GM18505 (cell line): ENCODE measurements around the gene HBEGF.
A peak's percentile ranks its signal among the peaks of the same experiment; 100 is the strongest.

Source experiments
- ATAC-seq: cut with Tn5 transposase; IDR thresholded peaks from one replicate; pipeline ENCODE4 v1.9.1; 2021; ENCODE audit not compliant: unreplicated experiment
- POLR2A ChIP-seq: IDR thresholded peaks from 4 replicates; pipeline ENCODE4 v1.6.1; 2011; ENCODE audit warnings: borderline replicate concordance; ENCODE audit not compliant: insufficient read depth, insufficient read length; ENCODE audit errors: extremely low read depth

Gene HBEGF

DNA sequence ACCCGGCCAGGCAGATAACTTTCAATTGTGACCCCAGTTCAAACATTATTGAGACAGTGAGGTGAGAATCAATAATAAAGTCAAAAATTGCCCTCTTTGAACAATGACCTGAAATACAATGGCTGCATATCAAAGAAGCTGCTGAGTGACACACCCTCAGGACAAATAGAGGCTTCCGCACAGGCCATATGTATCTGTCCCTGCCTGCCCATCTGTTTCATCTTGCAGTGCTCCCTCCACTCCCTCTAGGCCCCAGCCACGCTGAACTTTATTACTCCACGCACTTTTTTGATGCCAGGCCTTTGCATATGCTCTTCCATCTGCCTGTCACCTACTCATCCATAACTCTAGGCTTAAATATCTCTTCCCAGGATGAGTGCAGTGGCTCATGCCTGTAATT lies 27.6 kb downstream of the HBEGF start:
- no peak for TF ChIP-seq POLR2A

DNA sequence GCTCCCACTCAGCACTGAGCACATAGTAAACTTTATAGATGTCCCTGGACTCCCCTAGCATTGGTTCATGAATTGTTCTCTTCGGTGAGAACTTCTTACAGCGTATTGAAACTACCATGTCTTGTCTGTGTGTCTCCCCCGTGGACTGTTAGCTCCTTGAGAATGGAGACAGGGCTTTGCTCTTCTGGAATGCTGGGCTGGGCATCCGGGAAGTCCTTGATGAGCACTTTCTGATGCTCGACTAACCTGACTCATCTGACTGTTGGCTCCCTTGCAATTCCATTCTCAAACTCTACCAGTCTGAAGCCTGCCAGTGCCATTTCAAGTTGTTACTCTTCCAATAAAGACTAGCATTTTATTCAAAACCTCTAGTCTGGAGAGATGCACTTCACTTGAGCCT lies 28.5 kb downstream of the HBEGF start:
- no peak for ATAC-seq
- TF ChIP-seq POLR2A, result no peak

More for the DNA sequence above, 27.6 kb downstream of the HBEGF start:
- no peak for ATAC-seq

DNA sequence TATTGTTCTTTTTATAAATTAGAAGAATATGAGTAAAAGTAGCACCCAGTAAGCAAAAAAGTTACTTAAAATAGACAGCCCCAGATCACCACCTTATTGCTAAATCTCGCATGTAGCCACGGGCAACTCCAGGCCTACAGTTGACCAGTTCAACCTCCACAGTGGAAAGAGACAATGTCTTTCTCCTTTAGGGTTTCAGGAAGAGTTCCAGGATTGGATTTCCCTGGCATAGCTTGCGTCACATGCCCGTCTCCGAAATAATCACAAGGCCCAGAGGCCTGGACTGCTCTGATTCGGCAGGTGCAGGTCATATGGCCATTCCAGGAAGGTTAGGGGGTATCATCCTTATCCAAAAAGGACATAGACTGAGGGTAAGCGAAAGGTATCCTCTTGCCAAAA lies 33.6 kb downstream of the HBEGF start:
- ATAC-seq, result no peak

DNA sequence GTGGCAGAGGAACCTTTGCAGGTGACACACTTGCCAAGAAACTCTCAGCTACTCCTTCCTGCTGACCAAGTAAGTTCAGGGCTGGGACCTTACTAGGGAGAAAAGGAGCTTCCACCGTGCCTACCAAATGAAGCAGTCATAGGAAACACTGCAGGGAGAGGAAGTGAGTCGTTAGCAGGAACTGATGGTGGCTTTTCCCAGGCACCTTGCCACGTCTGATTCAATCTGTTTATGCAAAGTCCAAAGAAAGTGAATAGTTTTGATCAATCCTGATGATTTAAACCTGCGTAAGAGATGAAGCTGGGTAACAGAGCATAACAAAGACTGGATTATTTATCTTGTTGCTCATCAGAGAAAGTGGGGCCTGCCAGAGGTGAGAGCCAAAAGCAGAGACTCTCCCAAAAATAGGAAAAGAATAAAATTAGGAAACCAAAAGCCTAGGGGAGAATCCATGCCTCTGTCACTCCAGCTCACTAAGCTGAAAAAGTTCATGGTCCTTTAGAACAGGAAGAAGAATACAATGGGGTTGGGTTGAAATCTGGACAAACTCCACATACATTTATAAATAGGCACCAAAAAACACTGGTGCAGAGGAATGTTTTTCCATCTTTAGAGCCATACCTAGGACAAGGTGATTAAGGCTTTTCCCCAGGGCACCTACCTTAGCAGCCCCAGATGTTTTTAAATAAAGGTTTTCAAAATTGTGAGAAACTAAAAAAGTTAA lies 34.2 kb downstream of the HBEGF start:
- no peak for ATAC-seq
- no peak for TF ChIP-seq POLR2A

More for the DNA sequence above, 33.6 kb downstream of the HBEGF start:
- TF ChIP-seq POLR2A, result no peak

DNA sequence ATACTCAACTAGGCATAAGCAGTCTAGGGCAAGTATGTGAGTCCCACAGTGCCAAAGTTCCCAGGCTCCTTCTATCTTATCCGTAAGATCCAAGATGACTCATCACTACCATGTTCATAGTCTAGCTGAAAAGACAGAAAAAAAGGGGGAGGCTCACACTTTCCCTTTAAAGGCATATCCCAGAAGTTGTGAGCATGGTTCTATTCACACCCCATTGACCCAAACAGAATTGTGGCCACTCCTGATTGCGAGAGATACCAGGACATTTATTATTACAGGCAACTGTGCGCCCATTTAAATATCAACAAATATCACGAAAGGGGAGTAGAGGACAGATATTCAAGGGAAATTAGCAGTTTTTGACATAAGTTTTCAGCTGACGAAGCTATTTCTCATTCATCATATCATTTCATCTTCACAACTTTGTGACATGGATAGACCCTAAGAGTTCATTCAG lies 35.4 kb downstream of the HBEGF start:
- no peak for TF ChIP-seq POLR2A
- ATAC-seq, result no peak

DNA sequence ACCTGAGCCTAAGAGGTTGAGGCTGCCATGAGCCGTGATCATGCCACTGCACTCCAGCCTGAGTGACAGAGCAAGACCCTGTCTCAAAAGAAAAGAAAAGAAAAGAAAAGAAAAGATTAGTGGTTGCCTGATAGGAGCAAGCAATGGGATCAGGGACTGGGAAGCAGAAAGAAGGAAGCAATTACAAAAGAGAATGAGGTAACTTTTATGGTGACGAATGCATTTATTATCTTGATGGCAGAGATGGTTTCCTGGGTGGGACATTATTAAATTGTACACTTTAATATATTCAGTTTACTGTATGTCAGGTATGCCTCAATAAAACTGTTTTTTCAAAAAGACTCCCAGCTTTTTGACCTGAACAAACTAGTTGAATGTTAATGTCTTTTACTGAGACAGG lies 36.0 kb downstream of the HBEGF start:
- no peak for ATAC-seq
- no peak for TF ChIP-seq POLR2A

DNA sequence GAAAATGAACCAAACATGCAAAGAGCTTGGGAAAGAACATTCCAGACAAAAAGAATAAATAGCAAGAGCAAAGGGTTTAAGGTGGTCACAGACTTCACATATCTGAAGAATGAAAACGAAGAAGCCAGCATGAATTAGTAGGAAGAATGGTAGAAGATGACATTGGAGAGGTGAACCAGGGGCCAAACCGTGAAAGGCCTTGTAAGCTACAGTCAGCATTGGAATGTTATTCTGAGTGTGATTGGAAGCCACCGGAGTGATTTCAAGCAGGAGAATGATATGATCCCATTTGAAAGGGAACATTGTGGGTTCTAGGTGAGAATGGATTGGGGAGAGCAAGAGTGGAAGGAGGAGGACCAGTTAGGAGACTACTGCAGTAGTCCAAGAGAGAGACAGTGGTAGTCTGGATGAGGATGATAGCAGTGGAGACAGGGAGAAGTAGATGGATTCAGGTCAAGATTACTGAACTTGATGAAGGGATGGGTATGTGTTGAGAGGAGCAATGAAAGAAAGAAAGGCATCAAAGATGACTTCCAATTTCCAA lies 36.6 kb downstream of the HBEGF start:
- no peak for ATAC-seq
- TF ChIP-seq POLR2A, result no peak

DNA sequence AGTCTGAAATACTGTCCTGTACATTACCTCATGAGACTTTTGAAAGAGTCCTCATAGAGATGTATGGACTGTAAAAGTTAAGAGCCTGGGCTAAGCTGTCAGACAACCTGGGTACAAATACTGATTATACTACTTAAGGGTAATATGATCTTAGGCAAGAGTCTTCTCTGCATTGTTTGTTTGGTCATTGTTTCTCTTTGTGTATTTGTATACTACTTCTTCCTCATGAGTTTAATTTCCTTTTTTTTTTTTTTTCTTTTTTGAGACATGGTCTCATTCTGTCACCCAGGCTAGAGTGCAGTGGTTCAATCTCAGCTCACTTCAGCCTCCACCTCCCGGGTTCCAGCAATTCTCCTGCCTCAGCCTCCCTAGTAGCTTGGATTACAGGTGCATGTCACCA lies 40.9 kb downstream of the HBEGF start:
- TF ChIP-seq POLR2A, result no peak
- no peak for ATAC-seq

DNA sequence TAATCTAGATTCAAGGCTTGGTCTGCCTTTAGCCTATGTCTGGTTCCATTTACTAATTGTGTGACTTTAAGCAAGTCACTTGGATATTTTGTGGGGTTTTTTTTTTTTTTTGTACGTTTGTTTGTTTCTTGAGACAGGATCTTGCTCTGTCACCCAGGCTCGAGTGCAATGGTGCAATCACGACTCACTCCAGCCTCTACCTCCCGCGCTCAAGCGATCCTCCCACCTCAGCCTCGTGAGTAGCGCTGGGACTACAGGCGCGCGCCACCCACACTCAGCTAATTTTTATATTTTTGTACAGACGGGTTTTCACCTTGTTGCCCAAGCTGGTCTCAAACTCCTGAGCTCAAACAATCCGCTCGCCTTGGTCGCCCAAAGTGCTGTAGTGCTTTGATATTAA lies 42.4 kb downstream of the HBEGF start:
- TF ChIP-seq POLR2A, result no peak
- no peak for ATAC-seq

DNA sequence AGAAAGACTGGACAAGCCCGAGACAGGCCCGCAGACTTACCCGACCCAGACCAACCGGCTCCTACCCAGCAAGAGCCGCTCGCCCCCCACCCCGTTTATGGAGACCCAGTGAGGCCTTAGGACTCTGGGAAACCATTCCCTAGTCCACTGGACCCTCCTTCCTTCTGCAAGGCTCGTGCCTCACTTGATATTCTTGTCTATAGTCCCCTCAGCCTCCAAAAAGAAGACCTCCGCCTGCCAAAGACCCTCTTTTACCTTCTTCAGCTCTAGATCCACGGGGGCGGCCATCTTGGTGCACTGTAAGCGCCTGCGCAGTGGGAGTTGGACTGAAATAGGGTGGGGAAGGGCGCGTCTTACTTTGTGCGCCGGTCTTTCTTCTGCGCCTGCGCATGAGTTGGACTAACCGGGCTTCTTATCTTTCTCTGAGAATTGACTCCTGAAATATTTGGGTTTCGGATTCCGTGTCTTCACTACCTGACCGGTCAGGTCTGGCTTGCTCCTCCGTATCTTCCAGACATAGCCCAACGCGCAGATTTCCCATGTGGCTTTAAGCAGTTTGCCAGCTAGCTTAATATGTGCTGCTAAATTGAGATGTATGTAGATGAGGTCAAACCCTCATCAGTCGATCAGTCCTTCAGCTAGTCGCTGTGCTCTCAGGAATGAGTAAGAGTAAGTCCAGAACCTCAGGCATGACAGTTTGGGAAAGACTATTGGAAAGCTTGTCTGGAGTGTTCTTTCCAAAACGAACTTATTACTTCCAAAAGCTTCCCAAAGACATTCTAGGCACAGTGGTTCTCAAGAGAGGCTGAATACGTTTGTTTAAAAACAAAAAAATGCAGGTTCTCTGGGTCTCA lies 43.4 kb downstream of the HBEGF start, which contains the start of gene PFDN1:
Gene PFDN1, minus strand, starts transcription at position 316 of the 854 bp plus-strand sequence. Its CDS starts 28 bp downstream, at position 288.
- peak; percentile 94 for ATAC-seq
- peak; percentile 79 for TF ChIP-seq POLR2A

DNA sequence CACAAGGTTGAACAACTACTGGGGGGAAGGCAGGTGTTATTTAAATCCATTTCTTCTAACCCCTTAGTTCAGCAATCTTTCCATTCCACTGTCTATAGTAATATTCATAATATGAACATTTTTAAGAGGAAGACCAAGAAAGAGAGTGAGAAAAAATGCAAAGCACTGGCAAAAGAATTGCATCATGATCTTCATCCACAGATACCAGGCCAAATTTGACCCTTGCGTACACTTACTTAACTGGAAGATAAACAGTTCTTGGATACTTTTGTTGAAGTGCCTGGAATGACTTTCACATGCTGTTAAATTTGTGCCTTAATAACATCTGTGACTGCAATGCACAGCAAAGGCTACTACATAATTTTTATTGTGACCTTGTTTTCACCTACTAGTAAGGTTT lies 45.3 kb downstream of the HBEGF start:
- no peak for TF ChIP-seq POLR2A
- no peak for ATAC-seq

DNA sequence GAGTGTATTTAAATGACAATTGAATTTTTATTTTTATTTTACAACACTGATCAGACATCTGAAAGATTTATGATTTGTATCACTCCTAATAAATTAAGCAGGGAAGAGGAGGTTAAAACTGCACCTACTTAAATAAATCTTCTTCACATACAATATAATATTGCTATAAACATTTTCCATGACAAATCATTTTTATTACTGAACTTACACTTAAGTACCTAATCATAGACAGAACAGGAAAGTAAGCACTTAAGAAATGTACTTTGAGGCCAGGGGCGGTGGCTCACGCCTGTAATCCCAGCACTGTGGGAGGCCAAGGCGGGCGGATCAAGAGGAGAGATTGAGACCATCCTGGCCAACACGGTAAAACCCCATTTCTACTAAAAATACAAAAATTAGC lies 47.3 kb downstream of the HBEGF start:
- no peak for ATAC-seq
- TF ChIP-seq POLR2A, result no peak

DNA sequence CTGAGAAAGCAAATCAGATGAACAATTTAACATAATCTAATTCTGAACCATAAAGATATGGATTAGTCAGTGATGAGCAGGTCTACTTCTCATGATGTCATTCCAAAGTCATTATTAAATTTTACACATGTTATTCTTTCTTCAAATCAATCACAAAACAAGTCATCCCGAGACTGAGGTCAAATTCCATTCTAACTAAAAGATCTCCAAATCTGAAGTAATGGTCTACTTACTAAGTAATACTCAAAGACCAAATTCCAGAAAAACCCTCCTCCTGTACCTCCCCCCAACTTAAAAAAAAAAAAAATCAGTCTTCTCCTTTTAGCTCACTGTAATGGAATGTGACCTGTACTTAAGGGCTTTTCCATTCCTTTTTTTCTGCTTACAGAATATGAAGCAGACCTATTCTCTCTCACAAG lies 48.2 kb downstream of the HBEGF start:
- ATAC-seq, result no peak
- no peak for TF ChIP-seq POLR2A
